Stimulated activated CD8-positive, alpha-beta memory T cell treated with anti-CD3 and anti-CD28 coated beads, Interleukin-2, amount 100 ng/mL, for 1 hour (primary cell): ENCODE data around the gene SMC5.
"Not testable (repeated sequence)": the region's sequence is repeated elsewhere in the genome, so short reads cannot be mapped to it uniquely, and the experiment has no call there.

Experiments used
- DNase-seq, 2 donors: peaks; one replicate each; pipeline ENCODE4 v3.0.0-alpha.2; 2020; ENCODE audit warnings: low read depth in 2 of 2

The SMC5 gene

GRCh38 chr9:70363760-70364159 lies 105.0 kb downstream of the SMC5 start:
- no peak for DNase-seq

- DNase-seq, result no peak
These were observed 108.6 kb downstream of the SMC5 start for GRCh38 chr9:70367305-70367930.

- DNase-seq, result no peak
These were observed 116.3 kb downstream of the SMC5 start for GRCh38 chr9:70374962-70375618.

GRCh38 chr9:70382046-70382708 lies 123.4 kb downstream of the SMC5 start:
- no peak for DNase-seq

GRCh38 chr9:70382709-70383605 lies 124.2 kb downstream of the SMC5 start:
- DNase-seq, result no peak

GRCh38 chr9:70385426-70385825 lies 126.6 kb downstream of the SMC5 start:
- DNase-seq, result no peak

GRCh38 chr9:70387663-70388062 lies 128.9 kb downstream of the SMC5 start:
- no peak for DNase-seq

GRCh38 chr9:70389188-70389587 lies 130.4 kb downstream of the SMC5 start:
- DNase-seq, result no peak

GRCh38 chr9:70389621-70390266 lies 131.0 kb downstream of the SMC5 start:
- DNase-seq, result no peak

GRCh38 chr9:70390933-70391341 lies 132.2 kb downstream of the SMC5 start:
- no peak for DNase-seq

- DNase-seq, result no peak
These were observed 133.4 kb downstream of the SMC5 start for GRCh38 chr9:70392189-70392588.

GRCh38 chr9:70392850-70393249 lies 134.1 kb downstream of the SMC5 start:
- DNase-seq, result no peak

GRCh38 chr9:70395652-70396051 lies 136.9 kb downstream of the SMC5 start:
- no peak for DNase-seq

- DNase-seq, result no peak
These were observed 139.4 kb downstream of the SMC5 start for GRCh38 chr9:70398145-70398556.

GRCh38 chr9:70399141-70399540 lies 140.4 kb downstream of the SMC5 start:
- no peak for DNase-seq

GRCh38 chr9:70400107-70400892 lies 141.5 kb downstream of the SMC5 start:
- DNase-seq, result no peak

- DNase-seq, result not testable (repeated sequence)
These were observed 142.5 kb downstream of the SMC5 start for GRCh38 chr9:70401241-70401640.

- DNase-seq, result no peak
These were observed 143.4 kb downstream of the SMC5 start for GRCh38 chr9:70402213-70402612.

- no peak for DNase-seq
These were observed 144.4 kb downstream of the SMC5 start for GRCh38 chr9:70403166-70403565.

GRCh38 chr9:70403618-70404025 lies 144.8 kb downstream of the SMC5 start:
- DNase-seq, result no peak

- DNase-seq, result no peak
These were observed 145.5 kb downstream of the SMC5 start for GRCh38 chr9:70404261-70404660.
